GM04504 (cell line): ENCODE results near the gene PLA2G4E.
A peak's percentile ranks its signal among the peaks of the same experiment; 100 is the strongest.

Experiments used
- DNase-seq: peaks from one replicate; pipeline ENCODE4 v3.0.0-alpha.2; 2012; ENCODE audit warnings: low read depth

PLA2G4E gene

GRCh38 chr15:41975669-41976068 is 45.2 kb downstream of the PLA2G4E start:
- no peak for DNase-seq

- no peak for DNase-seq
These were observed 46.8 kb downstream of the PLA2G4E start for GRCh38 chr15:41974041-41974440.

- DNase-seq, result peak; percentile 97
These were observed 48.3 kb downstream of the PLA2G4E start, which contains the start of gene EHD4 for GRCh38 chr15:41972253-41973242. Gene EHD4 (minus strand): TSS chr15:41972557. CDS start chr15:41972494, 63 bp downstream.

GRCh38 chr15:41971895-41972252 is 49.0 kb downstream of the PLA2G4E start:
- DNase-seq, result no peak

GRCh38 chr15:41971089-41971894 is 49.5 kb downstream of the PLA2G4E start:
- DNase-seq, result no peak

GRCh38 chr15:41970456-41970855 is 50.4 kb downstream of the PLA2G4E start:
- no peak for DNase-seq

- no peak for DNase-seq
These were observed 50.9 kb downstream of the PLA2G4E start for GRCh38 chr15:41969851-41970431.

GRCh38 chr15:41968701-41969100 is 52.1 kb downstream of the PLA2G4E start:
- no peak for DNase-seq

- no peak for DNase-seq
These were observed 53.2 kb downstream of the PLA2G4E start for GRCh38 chr15:41967506-41968206.

- DNase-seq, result no peak
These were observed 53.8 kb downstream of the PLA2G4E start for GRCh38 chr15:41966920-41967465.

GRCh38 chr15:41966414-41966812 is 54.4 kb downstream of the PLA2G4E start:
- DNase-seq, result no peak

GRCh38 chr15:41965441-41966413 is 55.1 kb downstream of the PLA2G4E start:
- DNase-seq, result no peak

- no peak for DNase-seq
These were observed 59.1 kb downstream of the PLA2G4E start for GRCh38 chr15:41961595-41962202.

GRCh38 chr15:41961001-41961518 is 59.8 kb downstream of the PLA2G4E start:
- no peak for DNase-seq

- DNase-seq, result no peak
These were observed 62.8 kb downstream of the PLA2G4E start for GRCh38 chr15:41958002-41958420.

- no peak for DNase-seq
These were observed 63.6 kb downstream of the PLA2G4E start for GRCh38 chr15:41957021-41957897.

GRCh38 chr15:41955807-41956525 is 64.9 kb downstream of the PLA2G4E start:
- no peak for DNase-seq

- DNase-seq, result no peak
These were observed 65.7 kb downstream of the PLA2G4E start for GRCh38 chr15:41955100-41955499.
